NCI-H345 treated with DMSO at 0.1 percent for 48 hours (cell line): Measurements from ENCODE around the gene UFC1.
"Not testable (repeated sequence)": the region's sequence is repeated elsewhere in the genome, so short reads cannot be mapped to it uniquely, and the experiment has no call there.

Experiments used
- DNase-seq: peaks from one replicate; lab custom pipeline; 2025; ENCODE audit not compliant: unreplicated experiment; lab: John Stamatoyannopoulos, UW

Gene UFC1

DNA sequence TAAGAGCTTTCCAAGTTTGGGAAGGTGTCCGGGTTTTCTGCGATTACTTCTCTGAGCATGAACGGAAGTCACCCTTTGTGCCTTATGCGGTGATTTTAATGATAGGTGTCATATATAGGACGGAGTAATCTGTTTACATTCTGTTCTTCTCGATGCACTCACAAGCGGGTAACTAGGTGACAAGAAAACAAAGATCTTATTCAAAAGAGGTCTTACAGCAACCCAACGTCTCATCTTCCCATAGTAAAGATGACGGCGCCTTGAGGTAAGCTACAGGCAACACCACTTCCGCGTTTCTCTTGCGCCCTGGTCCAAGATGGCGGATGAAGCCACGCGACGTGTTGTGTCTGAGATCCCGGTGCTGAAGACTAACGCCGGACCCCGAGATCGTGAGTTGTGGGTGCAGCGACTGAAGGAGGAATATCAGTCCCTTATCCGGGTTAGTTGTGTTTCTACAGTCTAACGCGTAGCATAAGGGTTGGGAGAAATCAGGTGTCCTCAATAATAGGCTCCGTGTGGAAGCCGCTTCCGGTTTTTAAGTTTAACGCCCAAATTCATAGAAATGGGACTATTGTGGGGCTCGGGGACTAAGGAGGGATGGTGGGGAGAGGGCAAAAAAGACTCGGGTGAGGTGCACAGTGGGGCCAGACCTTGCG lies at the start of gene UFC1:
Gene UFC1, plus strand, starts transcription at position 297 of the 656 bp plus-strand sequence. Its CDS starts 20 bp downstream, at position 317.
- DNase-seq = peak; percentile 94

- DNase-seq = no peak
Observed at GRCh38 chr1:161106431-161106830, 47.3 kb upstream of the UFC1 start.

GRCh38 chr1:161111117-161111516 lies 42.7 kb upstream of the UFC1 start:
- DNase-seq = no peak

DNA sequence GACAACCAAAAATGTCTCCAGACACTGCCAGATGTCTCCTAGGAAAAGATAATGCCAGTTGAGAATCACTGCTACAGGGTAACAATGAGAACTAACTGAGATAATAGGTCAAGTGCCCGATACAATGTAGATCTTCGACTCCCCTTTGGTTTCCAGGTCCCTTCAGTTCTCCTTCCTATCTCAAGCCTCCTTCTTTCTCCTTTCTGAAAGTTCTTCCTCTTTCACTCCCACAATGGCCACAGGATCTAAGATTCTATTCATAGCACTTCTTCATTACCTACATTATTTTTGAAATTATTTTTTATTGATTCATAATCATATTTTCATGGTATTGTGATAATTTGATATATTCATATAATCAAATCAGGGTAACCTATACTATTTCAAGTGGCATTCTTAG lies 42.3 kb upstream of the UFC1 start:
- no peak for DNase-seq

DNA sequence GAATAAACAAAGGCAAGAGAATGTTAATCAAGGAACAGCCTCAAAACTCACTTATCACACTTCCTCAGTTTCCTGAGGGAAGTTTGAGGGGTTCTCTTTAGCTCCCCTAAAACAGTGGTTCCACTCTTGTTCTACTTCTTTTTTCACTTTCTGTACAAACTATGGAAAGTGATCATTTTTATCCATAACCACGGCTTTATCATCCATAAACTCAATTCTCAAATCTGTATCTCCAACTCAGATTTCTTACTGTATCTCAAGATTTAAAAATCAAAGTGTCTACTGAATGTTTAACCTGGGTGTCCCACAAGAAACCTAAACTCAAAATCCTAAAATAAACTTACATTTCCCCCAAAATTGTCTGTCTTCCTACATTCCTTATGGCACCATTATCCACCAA lies 39.9 kb upstream of the UFC1 start:
- no peak for DNase-seq

GRCh38 chr1:161114556-161114955 lies 39.2 kb upstream of the UFC1 start:
- DNase-seq = no peak

DNA sequence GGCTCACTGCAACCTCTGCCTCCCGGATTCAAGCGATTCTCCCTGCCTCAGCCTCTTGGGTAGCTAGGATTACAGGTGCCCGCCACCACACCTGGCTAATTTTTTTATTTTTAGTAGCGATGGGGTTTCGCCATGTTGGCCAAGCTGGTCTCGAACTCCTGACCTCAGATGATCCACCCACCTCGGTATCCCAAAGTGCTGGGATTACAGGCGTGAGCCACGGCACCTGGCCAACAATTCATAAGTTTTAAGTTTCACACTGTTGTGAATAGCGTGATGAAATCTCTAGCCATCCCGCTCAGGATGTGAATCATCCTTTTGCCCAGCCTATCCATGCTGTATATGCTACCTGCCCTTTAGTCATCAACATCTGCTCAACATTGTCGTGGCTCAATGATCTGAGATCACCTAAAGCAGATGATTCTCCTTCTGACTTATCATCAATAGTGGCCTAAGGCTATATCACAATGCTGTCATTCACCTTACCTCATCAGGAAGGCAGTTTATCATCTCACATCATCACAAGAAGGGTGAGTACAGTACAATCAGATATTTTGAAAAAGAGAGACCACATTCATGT lies 38.6 kb upstream of the UFC1 start:
- no peak for DNase-seq

DNA sequence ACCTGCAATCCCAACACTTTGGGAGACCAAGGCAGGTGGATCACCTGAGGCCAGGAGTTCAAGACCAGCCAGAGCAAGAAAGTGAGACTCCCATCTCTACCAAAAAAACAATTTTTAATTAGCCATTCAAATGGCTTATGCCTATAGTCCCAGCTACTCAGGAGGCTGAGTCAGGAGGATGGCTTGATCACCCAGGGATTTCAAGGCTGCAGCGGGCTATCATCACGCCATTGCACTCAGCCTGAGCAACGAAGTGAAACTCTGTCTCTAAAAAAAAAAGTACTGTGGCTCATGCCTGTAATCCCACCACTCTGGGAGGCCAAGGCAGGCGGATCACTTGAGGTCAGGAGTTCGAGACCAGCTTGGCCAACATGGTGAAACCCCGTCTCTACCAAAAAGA lies 37.8 kb upstream of the UFC1 start:
- not testable (repeated sequence) for DNase-seq

DNA sequence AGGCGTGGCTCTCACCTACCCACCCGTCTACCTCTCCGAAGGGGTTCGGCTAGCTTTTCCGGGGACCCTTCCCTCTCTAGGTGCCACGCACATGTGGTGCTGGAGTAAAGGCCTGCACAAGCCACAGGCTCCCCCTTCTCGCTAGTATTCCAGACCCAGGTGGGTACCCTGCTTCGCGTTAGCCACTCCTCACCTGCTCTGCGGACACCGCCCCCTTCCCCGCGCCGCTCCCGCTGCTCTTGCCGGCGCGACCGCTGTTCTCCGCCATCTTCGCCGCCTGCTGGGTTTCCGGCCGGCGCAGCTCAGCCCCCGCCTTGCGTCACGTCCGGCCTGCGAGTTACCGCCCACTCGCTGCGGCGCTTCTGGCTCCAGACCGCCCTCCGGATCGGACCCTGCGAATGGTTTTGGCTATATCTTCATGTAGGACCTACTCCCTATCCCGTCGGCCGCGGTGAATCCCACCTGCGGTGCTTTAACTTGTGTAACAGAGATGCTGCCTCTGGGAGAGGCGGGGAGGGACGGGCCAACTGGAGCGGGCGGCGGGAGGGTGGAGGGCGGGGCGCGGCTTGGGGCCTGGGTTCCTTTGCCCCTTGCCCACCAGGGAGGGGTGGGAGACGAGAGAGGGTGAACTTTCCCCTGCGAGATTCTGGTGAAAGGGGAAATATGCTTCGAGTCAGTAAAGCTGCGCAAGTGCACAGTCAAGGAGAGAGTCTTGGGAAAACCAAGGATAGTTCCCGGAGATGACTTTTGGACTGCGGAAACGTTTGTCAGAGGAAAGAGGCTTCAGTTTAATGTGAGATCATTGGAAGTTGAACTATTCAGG lies 35.8 kb upstream of the UFC1 start, which contains the start of the genes NIT1 and PFDN2:
Gene NIT1, plus strand, starts transcription at position 347 of the 823 bp plus-strand sequence. Its CDS starts 72 bp downstream, at position 419.
Gene PFDN2, minus strand, starts transcription at position 279 of the 823 bp plus-strand sequence. Its CDS starts 11 bp downstream, at position 268.
- peak; percentile 87 for DNase-seq

- no peak for DNase-seq
Observed at GRCh38 chr1:161119092-161119903, 34.5 kb upstream of the UFC1 start.

DNA sequence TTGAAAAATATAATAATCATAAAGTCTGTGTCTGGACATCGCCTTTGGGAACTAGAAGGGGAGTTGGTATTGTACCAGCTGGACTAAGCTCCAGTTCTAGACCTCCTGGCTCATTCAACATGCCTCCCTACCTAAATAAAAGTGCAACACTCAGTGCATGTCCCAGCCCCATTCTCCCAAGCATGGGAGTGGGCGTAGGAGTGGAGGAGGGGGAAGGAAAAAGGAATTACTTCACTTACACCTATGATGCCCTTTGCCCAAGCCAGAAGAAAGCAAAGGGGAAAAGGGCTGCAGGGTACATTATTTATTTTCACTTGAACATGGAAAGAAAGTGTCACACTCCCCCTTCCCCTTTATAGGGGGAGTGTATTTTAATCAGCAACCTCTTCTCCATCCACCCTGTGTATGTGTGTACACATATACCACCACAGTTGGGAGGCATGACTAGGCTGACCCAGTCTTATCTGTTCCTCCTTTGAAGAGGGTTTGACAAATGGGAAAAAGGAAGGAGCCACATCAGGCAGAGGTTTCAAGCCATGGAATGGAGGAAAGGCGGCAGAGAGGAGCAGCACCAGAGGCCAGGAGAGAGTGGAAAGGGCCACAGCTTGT lies 32.6 kb upstream of the UFC1 start:
- DNase-seq = no peak

DNA sequence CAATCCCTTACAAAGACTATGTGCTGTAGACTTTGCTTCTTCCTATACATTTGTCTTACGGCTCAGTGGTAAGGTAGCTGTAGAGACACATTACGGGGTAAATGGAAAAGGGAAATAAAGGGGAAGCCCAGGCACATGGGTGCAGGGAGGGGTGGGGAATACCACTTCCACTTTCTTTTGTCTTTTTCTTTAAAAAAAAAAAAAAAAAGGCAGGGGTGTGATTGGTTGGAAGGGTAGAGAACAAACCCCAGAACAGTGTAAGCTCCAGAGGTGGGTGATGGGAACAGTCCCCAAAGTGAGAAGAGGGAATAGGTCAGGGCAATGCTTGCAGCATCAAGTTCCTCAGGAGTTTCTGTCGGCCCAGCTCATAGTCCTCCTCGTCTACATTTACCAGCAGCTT lies 31.9 kb upstream of the UFC1 start:
- DNase-seq = no peak

DNA sequence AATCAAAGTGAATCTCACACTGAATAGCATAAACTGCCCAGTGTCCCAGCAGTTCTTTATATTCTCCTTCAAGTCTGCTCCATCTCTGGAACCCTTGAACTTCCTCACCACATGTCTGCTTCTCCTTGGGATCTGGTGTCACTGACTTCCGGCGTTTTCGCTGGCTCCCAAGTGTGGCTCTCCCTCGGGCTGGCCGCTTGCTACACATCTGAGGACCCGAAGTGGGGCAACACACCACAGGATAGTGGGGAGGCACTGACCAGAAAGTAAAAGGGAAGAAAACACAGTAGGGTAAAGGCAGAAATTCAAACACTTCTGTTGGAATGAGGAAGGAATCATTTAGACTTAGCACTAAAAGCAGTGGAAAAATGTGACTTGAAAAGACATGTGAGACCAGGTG lies 30.8 kb upstream of the UFC1 start:
- no peak for DNase-seq

GRCh38 chr1:161127649-161128048 lies 26.1 kb upstream of the UFC1 start:
- DNase-seq = no peak

GRCh38 chr1:161128591-161129420 lies 25.0 kb upstream of the UFC1 start:
- no peak for DNase-seq

DNA sequence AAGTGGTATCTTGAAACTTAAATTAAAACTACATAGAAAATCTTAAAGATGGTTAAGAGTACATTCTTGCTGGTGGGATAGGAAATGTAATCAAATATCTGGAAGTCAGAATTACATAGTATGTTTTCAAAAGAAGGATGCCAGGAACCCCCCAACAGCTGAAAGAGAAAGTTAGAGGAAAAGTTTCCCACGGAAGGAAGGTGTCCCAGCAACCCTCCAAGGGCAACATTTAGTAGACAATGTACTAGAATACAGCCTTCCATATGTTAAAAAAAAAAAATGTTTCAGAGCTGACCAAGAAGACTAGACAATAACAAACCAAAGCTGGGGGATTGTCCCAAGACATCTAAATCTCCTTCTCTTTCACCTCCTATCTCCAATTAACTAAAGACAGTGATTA lies 23.5 kb upstream of the UFC1 start:
- no peak for DNase-seq

GRCh38 chr1:161131523-161132409 lies 22.0 kb upstream of the UFC1 start:
- DNase-seq = no peak

GRCh38 chr1:161132410-161133219 lies 21.2 kb upstream of the UFC1 start, which contains the start of gene DEDD:
Gene DEDD (minus strand): TSS chr1:161132667. CDS start chr1:161124462, 8,205 bp downstream.
- DNase-seq = peak; percentile 93
